Endothelial cell of umbilical vein (primary cell): ENCODE measurements around the gene CRELD2.

Experiments used
- MYC ChIP-seq: IDR thresholded peaks from one replicate; pipeline ENCODE4 v1.6.1; 2011; ENCODE audit warnings: mild to moderate bottlenecking, low read depth, low read length
- POLR2AphosphoS5 ChIP-seq: IDR thresholded peaks from 2 replicates; pipeline ENCODE4 v1.6.1; 2012; ENCODE audit warnings: low read depth, mild to moderate bottlenecking, control low read depth, low read length, moderate library complexity; ENCODE audit not compliant: insufficient read depth
- TF ChIP-seq, protein P1 (sequence below), 2 donors: IDR thresholded peaks; 1 replicate in 1 of 2; 2 replicates in 1 of 2; pipeline ENCODE4 v1.5.1; 2011; ENCODE audit warnings: low read length in 2 of 2, mild to moderate bottlenecking in 2 of 2, moderate library complexity in 2 of 2, control low read depth in 1 of 2, inconsistent platforms in 1 of 2, low read depth in 1 of 2; ENCODE audit not compliant: insufficient read depth in 1 of 2; ENCODE audit errors: extremely low read depth in 1 of 2

DNA sequence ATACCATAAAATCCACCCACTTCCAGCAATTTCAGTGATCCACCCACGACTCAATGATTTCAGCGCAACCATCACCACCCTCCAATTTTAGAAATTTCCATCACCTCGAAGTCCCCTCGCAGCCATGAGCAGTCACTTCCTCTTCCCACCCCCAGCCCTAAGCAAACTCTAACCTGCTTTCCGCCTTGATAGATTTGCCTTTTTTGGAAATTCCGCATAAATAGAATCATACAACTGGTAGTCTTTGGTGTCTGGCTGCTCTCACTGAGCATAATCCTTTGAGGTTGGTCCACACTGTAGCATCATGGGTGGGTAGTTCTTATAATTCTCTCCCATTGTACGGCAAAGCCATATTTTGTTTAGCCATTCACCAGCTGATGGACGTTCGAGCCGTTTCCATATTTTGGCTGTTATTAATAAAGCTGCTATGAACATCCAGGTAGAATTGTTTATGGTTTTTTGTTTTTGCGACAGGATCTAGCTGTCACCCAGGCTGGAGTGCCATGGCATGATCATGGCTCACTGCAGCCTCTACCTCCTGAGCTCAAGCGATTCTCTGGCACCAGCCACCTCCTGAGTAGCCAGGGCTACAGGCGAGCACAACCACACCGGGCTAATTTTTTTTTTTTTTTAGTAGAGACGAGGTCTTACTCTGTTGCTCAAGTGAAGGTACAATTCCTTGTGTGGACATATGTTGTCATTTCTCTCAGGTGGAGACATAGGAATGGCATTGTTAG lies 58.2 kb downstream of the CRELD2 start:
- TF ChIP-seq, protein P1, sequence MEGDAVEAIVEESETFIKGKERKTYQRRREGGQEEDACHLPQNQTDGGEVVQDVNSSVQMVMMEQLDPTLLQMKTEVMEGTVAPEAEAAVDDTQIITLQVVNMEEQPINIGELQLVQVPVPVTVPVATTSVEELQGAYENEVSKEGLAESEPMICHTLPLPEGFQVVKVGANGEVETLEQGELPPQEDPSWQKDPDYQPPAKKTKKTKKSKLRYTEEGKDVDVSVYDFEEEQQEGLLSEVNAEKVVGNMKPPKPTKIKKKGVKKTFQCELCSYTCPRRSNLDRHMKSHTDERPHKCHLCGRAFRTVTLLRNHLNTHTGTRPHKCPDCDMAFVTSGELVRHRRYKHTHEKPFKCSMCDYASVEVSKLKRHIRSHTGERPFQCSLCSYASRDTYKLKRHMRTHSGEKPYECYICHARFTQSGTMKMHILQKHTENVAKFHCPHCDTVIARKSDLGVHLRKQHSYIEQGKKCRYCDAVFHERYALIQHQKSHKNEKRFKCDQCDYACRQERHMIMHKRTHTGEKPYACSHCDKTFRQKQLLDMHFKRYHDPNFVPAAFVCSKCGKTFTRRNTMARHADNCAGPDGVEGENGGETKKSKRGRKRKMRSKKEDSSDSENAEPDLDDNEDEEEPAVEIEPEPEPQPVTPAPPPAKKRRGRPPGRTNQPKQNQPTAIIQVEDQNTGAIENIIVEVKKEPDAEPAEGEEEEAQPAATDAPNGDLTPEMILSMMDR (IDR thresholded peaks at IDR 0.05; ENCODE audit: extremely low read depth in 1 of 2, insufficient read depth in 1 of 2, low read depth in 1 of 2, low read length in 2 of 2) = no peak
- TF ChIP-seq POLR2AphosphoS5 = no peak
- TF ChIP-seq MYC = no peak
